Esophagus squamous epithelium (tissue), 4 donors: ENCODE measurements around the gene ZEB2.

Experiments used
- POLR2A ChIP-seq, 4 donors: fragments of 450-650 bp; IDR thresholded peaks; one replicate each; pipeline ENCODE4 v1.6.1; 2017; ENCODE audit warnings: antibody characterized with exemption in 4 of 4, mild to moderate bottlenecking in 4 of 4, moderate library complexity in 3 of 4
- TF ChIP-seq, protein P1 (sequence below), 6 experiments: fragments of 450-650 bp in 4 of 6; fragments of 200-600 bp in 2 of 6; sonication (generic) in 2 of 6; IDR thresholded peaks; one replicate each; pipeline ENCODE4 v1.5.1; 2016 to 2019; ENCODE audit warnings: antibody characterized with exemption in 6 of 6, mild to moderate bottlenecking in 4 of 6, moderate library complexity in 4 of 6

DNA sequence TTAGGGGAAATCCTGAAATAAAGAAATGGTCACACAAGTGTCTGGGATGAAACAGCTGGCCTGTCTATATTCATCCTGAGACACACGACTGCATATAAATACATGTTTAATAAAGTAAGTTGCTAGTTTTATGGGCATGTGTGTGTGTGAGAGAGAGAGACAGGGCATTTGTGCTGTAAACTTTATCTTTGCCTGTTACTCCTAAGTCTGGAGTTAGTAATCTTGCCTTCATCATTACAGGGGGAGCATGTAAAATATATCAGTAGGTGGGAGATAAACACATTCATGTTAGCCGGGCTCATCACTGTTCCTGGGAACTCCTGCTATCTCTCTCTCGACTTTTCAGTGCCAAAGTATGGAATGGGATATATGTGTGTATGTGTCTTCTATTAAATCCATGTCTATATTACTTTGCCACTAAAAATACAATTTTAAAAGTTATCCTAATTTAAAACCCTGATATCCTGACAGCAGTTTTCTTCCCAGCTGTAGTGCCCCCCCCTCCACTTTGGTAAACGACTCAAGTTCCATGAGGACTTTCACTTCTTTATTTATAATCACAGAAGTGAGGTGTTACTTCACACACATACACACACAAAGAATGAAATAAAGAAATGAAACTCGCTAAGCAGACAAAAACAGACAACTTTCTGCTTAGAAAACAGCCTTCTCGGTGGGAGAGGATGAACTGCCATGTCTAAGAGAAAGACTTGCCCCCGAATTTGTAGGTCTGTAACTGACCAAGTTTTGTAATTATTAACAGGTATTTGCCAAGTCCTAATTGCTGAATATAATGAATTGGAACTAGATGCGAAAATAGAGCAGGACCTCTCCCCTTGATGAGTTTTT lies 947 bp downstream of the ZEB2 start:
- peak in 2 of 4 donors; percentile 26 to 27 for TF ChIP-seq POLR2A (IDR thresholded peaks at IDR 0.05)
- TF ChIP-seq, protein P1, sequence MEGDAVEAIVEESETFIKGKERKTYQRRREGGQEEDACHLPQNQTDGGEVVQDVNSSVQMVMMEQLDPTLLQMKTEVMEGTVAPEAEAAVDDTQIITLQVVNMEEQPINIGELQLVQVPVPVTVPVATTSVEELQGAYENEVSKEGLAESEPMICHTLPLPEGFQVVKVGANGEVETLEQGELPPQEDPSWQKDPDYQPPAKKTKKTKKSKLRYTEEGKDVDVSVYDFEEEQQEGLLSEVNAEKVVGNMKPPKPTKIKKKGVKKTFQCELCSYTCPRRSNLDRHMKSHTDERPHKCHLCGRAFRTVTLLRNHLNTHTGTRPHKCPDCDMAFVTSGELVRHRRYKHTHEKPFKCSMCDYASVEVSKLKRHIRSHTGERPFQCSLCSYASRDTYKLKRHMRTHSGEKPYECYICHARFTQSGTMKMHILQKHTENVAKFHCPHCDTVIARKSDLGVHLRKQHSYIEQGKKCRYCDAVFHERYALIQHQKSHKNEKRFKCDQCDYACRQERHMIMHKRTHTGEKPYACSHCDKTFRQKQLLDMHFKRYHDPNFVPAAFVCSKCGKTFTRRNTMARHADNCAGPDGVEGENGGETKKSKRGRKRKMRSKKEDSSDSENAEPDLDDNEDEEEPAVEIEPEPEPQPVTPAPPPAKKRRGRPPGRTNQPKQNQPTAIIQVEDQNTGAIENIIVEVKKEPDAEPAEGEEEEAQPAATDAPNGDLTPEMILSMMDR (IDR thresholded peaks at IDR 0.05): no peak
